ENCODE results near the gene KIAA1958.

DNA sequence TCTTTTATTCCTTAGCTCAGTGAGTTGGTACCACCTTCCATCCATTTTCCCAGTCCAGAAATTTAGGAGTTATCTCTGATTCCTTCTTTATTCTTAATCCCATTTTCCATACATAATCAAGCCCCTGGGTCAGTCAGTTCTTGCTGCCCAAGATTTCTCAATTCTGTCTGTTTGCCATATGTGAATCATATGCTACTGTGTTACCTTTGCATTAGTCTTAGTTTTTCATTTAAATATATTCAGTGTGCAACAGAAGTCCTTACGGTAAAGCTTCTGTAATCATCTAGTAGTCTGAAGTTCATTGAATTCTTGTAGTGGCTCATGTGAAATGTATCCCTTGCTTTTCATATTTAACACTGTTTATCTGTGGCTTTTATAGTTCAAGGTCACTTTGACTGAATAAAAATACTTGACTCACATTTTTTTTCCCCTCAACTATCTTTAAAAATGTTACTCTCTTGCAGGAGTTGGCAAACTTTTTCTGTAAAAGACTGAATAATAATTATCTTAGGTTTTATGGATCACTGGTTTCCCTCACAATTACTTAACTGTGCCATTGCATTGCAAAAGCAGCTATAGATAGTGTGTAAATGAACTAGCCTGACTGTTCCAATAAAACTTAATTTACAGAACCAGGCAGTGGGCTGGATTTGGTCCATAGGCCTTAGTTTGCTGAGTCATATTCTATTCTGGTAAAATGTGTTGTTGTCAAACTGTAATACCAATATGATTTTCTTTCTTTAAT is 6.9 kb downstream of the KIAA1958 start:
- no peak for TF ChIP-seq KDM5A (IDR thresholded peaks at IDR 0.05)
- TF ChIP-seq, protein P1, sequence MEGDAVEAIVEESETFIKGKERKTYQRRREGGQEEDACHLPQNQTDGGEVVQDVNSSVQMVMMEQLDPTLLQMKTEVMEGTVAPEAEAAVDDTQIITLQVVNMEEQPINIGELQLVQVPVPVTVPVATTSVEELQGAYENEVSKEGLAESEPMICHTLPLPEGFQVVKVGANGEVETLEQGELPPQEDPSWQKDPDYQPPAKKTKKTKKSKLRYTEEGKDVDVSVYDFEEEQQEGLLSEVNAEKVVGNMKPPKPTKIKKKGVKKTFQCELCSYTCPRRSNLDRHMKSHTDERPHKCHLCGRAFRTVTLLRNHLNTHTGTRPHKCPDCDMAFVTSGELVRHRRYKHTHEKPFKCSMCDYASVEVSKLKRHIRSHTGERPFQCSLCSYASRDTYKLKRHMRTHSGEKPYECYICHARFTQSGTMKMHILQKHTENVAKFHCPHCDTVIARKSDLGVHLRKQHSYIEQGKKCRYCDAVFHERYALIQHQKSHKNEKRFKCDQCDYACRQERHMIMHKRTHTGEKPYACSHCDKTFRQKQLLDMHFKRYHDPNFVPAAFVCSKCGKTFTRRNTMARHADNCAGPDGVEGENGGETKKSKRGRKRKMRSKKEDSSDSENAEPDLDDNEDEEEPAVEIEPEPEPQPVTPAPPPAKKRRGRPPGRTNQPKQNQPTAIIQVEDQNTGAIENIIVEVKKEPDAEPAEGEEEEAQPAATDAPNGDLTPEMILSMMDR (IDR thresholded peaks at IDR 0.05), result no peak
- no peak for TF ChIP-seq HOXA7 (CRISPR knock-in tag; IDR thresholded peaks at IDR 0.05)
- TF ChIP-seq FOSL2 (IDR thresholded peaks at IDR 0.05), result no peak
- TF ChIP-seq FOSL2 (CRISPR knock-in tag; IDR thresholded peaks at IDR 0.05), result no peak
